MM.1S (cell line): ENCODE results near the gene MAGI2.

Source experiments
- DNase-seq: peaks from one replicate; pipeline ENCODE4 v3.0.0-alpha.2; 2015
- H2AFZ ChIP-seq: fragments of 300-600 bp; sonication (generic); 2 replicates; pipeline ENCODE4 v1.6.0; 2016; ENCODE audit warnings: antibody characterized with exemption, low read length
- H3F3A ChIP-seq: fragments of 300-600 bp; sonication (generic); 2 replicates; pipeline ENCODE4 v1.6.1; 2016; ENCODE audit warnings: mild to moderate bottlenecking, antibody characterized with exemption, low read length, moderate library complexity, mixed read lengths; ENCODE audit not compliant: insufficient read depth
- H3K27ac ChIP-seq: fragments of 300-600 bp; sonication (generic); 2 replicates; pipeline ENCODE4 v1.5.1; 2016; ENCODE audit warnings: mild to moderate bottlenecking, low read length
- H3K27me3 ChIP-seq: fragments of 300-600 bp; sonication (generic); replicated peaks from 2 replicates; pipeline ENCODE4 v1.6.0; 2016; ENCODE audit warnings: low read length; ENCODE audit not compliant: insufficient read depth
- H3K36me3 ChIP-seq: fragments of 300-600 bp; sonication (generic); replicated peaks from 2 replicates; pipeline ENCODE4 v1.6.1; 2016; ENCODE audit warnings: mild to moderate bottlenecking, low read length, mixed read lengths; ENCODE audit not compliant: insufficient read depth
- H3K4me1 ChIP-seq: fragments of 300-600 bp; sonication (generic); 2 replicates; pipeline ENCODE4 v1.6.1; 2016; ENCODE audit warnings: low read length, mixed read lengths
- H3K4me2 ChIP-seq: fragments of 300-600 bp; sonication (generic); 2 replicates; pipeline ENCODE4 v1.6.0; 2016; ENCODE audit warnings: low read depth, low read length
- H3K4me3 ChIP-seq: fragments of 300-600 bp; sonication (generic); 2 replicates; pipeline ENCODE4 v1.5.1; 2016; ENCODE audit warnings: low read length, mixed read lengths
- H3K79me2 ChIP-seq: fragments of 300-600 bp; sonication (generic); 2 replicates; pipeline ENCODE4 v1.6.1; 2016; ENCODE audit warnings: mixed run types, low read length, mixed read lengths
- H3K9ac ChIP-seq: fragments of 300-600 bp; sonication (generic); 2 replicates; pipeline ENCODE4 v1.6.1; 2016; ENCODE audit warnings: low read length, mixed read lengths
- H3K9me2 ChIP-seq: fragments of 300-600 bp; sonication (generic); replicated peaks from 2 replicates; pipeline ENCODE4 v1.6.1; 2016; ENCODE audit warnings: mild to moderate bottlenecking, low read length, mixed read lengths; ENCODE audit not compliant: insufficient read depth
- H3K9me3 ChIP-seq: fragments of 300-600 bp; sonication (generic); replicated peaks from 2 replicates; pipeline ENCODE4 v1.6.1; 2016; ENCODE audit warnings: mild to moderate bottlenecking, low read length, mixed read lengths; ENCODE audit not compliant: insufficient read depth
- H4K20me1 ChIP-seq: fragments of 300-600 bp; sonication (generic); 2 replicates; pipeline ENCODE4 v1.6.1; 2016; ENCODE audit warnings: mild to moderate bottlenecking, low read length, moderate library complexity, mixed read lengths; ENCODE audit not compliant: insufficient read depth
- EZH2 ChIP-seq: fragments of 300-600 bp; sonication (generic); optimal IDR thresholded peaks from 2 replicates; pipeline ENCODE3; 2017; ENCODE audit warnings: low read depth, mild to moderate bottlenecking, antibody characterized with exemption, low read length, mixed read lengths
- EZH2phosphoT487 ChIP-seq: fragments of 300-600 bp; sonication (generic); IDR thresholded peaks from 2 replicates; pipeline ENCODE4 v1.6.1; 2018; ENCODE audit warnings: antibody characterized with exemption, low read length
- TF ChIP-seq, protein P1 (sequence below): fragments of 300-600 bp; sonication (generic); IDR thresholded peaks from 2 replicates; pipeline ENCODE4 v1.5.1; 2016; ENCODE audit warnings: antibody characterized with exemption, low read length, mixed read lengths

Gene MAGI2

DNA sequence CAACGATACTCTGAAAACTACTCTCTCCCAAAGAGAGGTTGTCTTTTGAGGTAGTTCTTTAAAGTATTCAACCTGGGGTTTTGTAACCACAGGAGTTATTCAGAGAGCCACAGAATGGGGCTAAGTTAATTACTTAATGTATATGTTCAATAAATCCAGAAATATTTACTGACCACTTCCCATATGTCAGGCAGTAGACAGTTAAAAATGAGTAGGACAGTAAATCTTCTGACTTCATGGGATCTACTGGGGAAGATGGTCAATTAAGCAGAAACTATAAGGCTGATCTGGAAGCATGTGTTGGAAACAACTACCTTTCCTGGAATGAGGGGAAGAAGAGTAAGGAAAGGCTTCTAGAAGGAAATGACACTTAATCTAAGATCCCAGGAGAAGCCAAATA lies 167.7 kb downstream of the MAGI2 start:
- Histone ChIP-seq H3K4me2 (no peak overlapping the region), H3K9ac (no peak overlapping the region), H2AFZ (no peak overlapping the region), H3K27me3 (no peaks in the 10 kb centered on the region), H3K79me2 (no peaks in the 10 kb centered on the region), H3K4me1 (no peaks in the 10 kb centered on the region), H3K9me3 (no peaks in the 10 kb centered on the region), H3F3A (no peaks in the 10 kb centered on the region), H3K9me2 (no peaks in the 10 kb centered on the region), H3K36me3 (no peaks in the 10 kb centered on the region), H4K20me1 (no peaks in the 10 kb centered on the region), H3K27ac (no peak overlapping the region), H3K4me3 (no peak overlapping the region)
- DNase-seq = no peak
- TF ChIP-seq, protein P1, sequence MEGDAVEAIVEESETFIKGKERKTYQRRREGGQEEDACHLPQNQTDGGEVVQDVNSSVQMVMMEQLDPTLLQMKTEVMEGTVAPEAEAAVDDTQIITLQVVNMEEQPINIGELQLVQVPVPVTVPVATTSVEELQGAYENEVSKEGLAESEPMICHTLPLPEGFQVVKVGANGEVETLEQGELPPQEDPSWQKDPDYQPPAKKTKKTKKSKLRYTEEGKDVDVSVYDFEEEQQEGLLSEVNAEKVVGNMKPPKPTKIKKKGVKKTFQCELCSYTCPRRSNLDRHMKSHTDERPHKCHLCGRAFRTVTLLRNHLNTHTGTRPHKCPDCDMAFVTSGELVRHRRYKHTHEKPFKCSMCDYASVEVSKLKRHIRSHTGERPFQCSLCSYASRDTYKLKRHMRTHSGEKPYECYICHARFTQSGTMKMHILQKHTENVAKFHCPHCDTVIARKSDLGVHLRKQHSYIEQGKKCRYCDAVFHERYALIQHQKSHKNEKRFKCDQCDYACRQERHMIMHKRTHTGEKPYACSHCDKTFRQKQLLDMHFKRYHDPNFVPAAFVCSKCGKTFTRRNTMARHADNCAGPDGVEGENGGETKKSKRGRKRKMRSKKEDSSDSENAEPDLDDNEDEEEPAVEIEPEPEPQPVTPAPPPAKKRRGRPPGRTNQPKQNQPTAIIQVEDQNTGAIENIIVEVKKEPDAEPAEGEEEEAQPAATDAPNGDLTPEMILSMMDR = no peak
- TF ChIP-seq EZH2phosphoT487 (no peak), EZH2 (no peak)

DNA sequence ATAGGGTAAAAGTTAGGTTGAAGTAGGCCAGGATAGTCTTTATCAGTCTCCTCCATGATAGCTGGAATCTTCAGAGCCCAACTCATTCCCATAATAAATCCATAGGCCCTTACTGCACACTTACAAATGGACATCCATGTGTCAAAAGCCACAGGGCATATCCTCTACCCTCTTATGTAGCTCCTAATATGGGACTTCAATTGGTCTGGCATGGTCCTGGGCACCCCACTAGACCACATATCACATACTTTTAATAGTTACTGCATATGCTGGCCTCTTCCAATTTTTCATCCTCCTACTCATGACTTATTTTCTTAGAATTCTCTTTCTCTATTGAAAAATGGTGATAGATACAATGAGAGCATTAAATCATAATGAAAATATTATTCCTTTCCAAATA lies 169.3 kb downstream of the MAGI2 start:
- H3K4me2 ChIP-seq = no peak overlapping the region
- no peak for TF ChIP-seq EZH2phosphoT487
- TF ChIP-seq, protein P1 = no peak
- no peak for TF ChIP-seq EZH2
- no peaks in the 10 kb centered on the region for H3K4me1 ChIP-seq
- H4K20me1 ChIP-seq = no peaks in the 10 kb centered on the region
- no peak overlapping the region for H2AFZ ChIP-seq
- no peaks in the 10 kb centered on the region for H3K27me3 ChIP-seq
- H3K9me3 ChIP-seq = no peaks in the 10 kb centered on the region
- H3K27ac ChIP-seq = no peak overlapping the region
- DNase-seq = no peak
- H3K36me3 ChIP-seq = no peaks in the 10 kb centered on the region
- no peaks in the 10 kb centered on the region for H3F3A ChIP-seq
- H3K9me2 ChIP-seq = no peaks in the 10 kb centered on the region
- H3K9ac ChIP-seq = no peak overlapping the region
- H3K79me2 ChIP-seq = no peaks in the 10 kb centered on the region
- H3K4me3 ChIP-seq = no peak overlapping the region

DNA sequence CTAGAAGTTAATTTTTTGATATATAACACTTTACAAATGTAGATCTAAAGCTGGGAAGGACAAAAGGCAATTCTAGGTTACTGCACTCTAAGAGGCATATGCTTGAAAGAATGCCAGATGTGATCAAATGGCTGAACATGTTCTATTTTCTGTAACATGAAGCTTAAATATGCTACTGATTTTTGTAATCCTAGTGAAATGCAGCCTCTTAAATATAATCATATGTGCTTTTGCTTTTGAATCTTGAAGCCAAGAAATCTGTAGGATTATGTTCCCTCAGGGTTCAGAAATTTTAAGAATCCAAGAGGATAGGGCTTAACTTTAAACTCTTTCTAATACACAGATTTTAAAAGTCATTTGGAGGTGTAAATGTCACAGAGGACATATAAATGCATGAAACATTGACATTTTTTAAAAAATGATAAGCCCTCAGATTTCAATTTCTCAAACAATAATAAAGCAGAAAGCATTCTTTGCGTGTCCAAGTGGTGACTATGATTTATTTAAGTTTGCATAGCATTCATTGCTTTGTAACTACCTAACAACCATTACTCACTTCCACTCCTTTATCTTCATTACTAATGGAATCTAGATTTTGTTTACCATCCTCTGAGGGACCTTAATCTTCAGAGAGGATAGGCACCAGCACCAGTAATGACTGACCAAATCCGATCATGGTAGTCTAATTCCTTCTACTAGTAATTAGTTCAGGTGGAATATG lies 170.4 kb downstream of the MAGI2 start:
- H3K4me1 ChIP-seq = no peaks in the 10 kb centered on the region
- H3K27me3 ChIP-seq = no peaks in the 10 kb centered on the region
- H3K9me2 ChIP-seq = no peaks in the 10 kb centered on the region
- H3K36me3 ChIP-seq = no peaks in the 10 kb centered on the region
- no peak overlapping the region for H2AFZ ChIP-seq
- DNase-seq = no peak
- H3K9ac ChIP-seq = no peak overlapping the region
- H3F3A ChIP-seq = no peaks in the 10 kb centered on the region
- no peak overlapping the region for H3K4me2 ChIP-seq
- H3K27ac ChIP-seq = no peak overlapping the region
- H3K9me3 ChIP-seq = no peaks in the 10 kb centered on the region
- H3K79me2 ChIP-seq = no peaks in the 10 kb centered on the region
- no peak overlapping the region for H3K4me3 ChIP-seq
- TF ChIP-seq, protein P1 = no peak
- TF ChIP-seq EZH2phosphoT487 = no peak
- no peak for TF ChIP-seq EZH2
- no peaks in the 10 kb centered on the region for H4K20me1 ChIP-seq
